ENCODE measurements around the gene C1orf174. TPM values are rescaled to one million over a fixed set of nuclear protein-coding genes. Genes with fewer than 3 reads are reported as not detected.

Gene C1orf174
- total and polyA plus RNA-seq, 2 donors, result 19.3 to 23.1 TPM

GRCh38 chr1:3886106-3886670 lies 13.9 kb downstream of the C1orf174 start:
- H3K36me3 ChIP-seq (ENCODE audit: control insufficient read depth in 2 of 2, insufficient read depth in 2 of 2, low read length in 1 of 2), result peaks cover 33 to 53% of the 10 kb centered on the region in 2 donors
- H3K9me3 ChIP-seq (ENCODE audit: control insufficient read depth in 2 of 2, insufficient read depth in 1 of 2, low read length in 1 of 2), result no peaks in the 10 kb centered on the region
- H3K27me3 ChIP-seq (ENCODE audit: control insufficient read depth in 2 of 2, insufficient read depth in 1 of 2, low read length in 1 of 2), result no peaks in the 10 kb centered on the region
- H3K4me3 ChIP-seq (ENCODE audit: low read length in 2 of 2), result no peak overlapping the region
- H3K4me1 ChIP-seq (ENCODE audit: control insufficient read depth in 2 of 2, insufficient read depth in 2 of 2, low read length in 2 of 2), result peaks cover 0 to 1% of the 10 kb centered on the region in 2 donors
- no peak for DNase-seq (ENCODE audit: low read depth in 6 of 9, low spot score in 9 of 9)
- 98% methylated on average over 15 of the region's 15 CpGs for WGBS
- no peak overlapping the region for H3K27ac ChIP-seq (ENCODE audit: low read depth in 1 of 2, low read length in 1 of 2)

GRCh38 chr1:3885611-3886010 lies 14.5 kb downstream of the C1orf174 start:
- H3K27me3 ChIP-seq (ENCODE audit: control insufficient read depth in 2 of 2, insufficient read depth in 1 of 2, low read length in 1 of 2), result no peaks in the 10 kb centered on the region
- H3K27ac ChIP-seq (ENCODE audit: low read depth in 1 of 2, low read length in 1 of 2), result no peak overlapping the region
- H3K4me3 ChIP-seq (ENCODE audit: low read length in 2 of 2), result no peak overlapping the region
- H3K36me3 ChIP-seq (ENCODE audit: control insufficient read depth in 2 of 2, insufficient read depth in 2 of 2, low read length in 1 of 2), result peaks cover 27 to 50% of the 10 kb centered on the region in 2 donors
- no peak for DNase-seq (ENCODE audit: low read depth in 6 of 9, low spot score in 9 of 9)
- no peaks in the 10 kb centered on the region for H3K9me3 ChIP-seq (ENCODE audit: control insufficient read depth in 2 of 2, insufficient read depth in 1 of 2, low read length in 1 of 2)
- 98% methylated on average over 7 of the region's 7 CpGs for WGBS
- no peaks in the 10 kb centered on the region for H3K4me1 ChIP-seq (ENCODE audit: control insufficient read depth in 2 of 2, insufficient read depth in 2 of 2, low read length in 2 of 2)

GRCh38 chr1:3884966-3885365 lies 15.1 kb downstream of the C1orf174 start:
- WGBS, result 98% methylated on average over 13 of the region's 13 CpGs

GRCh38 chr1:3883194-3883925 lies 16.7 kb downstream of the C1orf174 start:
- peaks cover 0 to 5% of the 10 kb centered on the region in 2 donors for H3K9me3 ChIP-seq (ENCODE audit: control insufficient read depth in 2 of 2, insufficient read depth in 1 of 2, low read length in 1 of 2)
- H3K27me3 ChIP-seq (ENCODE audit: control insufficient read depth in 2 of 2, insufficient read depth in 1 of 2, low read length in 1 of 2), result no peaks in the 10 kb centered on the region
- no peak for DNase-seq (ENCODE audit: low read depth in 6 of 9, low spot score in 9 of 9)
- H3K4me1 ChIP-seq (ENCODE audit: control insufficient read depth in 2 of 2, insufficient read depth in 2 of 2, low read length in 2 of 2), result no peaks in the 10 kb centered on the region
- H3K36me3 ChIP-seq (ENCODE audit: control insufficient read depth in 2 of 2, insufficient read depth in 2 of 2, low read length in 1 of 2), result peaks cover 12 to 36% of the 10 kb centered on the region in 2 donors
- no peak overlapping the region for H3K27ac ChIP-seq (ENCODE audit: low read depth in 1 of 2, low read length in 1 of 2)
- no peak overlapping the region for H3K4me3 ChIP-seq (ENCODE audit: low read length in 2 of 2)
- WGBS, result 98% methylated on average over 18 of the region's 18 CpGs

More at GRCh38 chr1:3884966-3885365, 15.1 kb downstream of the C1orf174 start:
- Histone ChIP-seq H3K27me3 (ENCODE audit: control insufficient read depth in 2 of 2, insufficient read depth in 1 of 2, low read length in 1 of 2) (no peaks in the 10 kb centered on the region), H3K9me3 (ENCODE audit: control insufficient read depth in 2 of 2, insufficient read depth in 1 of 2, low read length in 1 of 2) (no peaks in the 10 kb centered on the region), H3K4me1 (ENCODE audit: control insufficient read depth in 2 of 2, insufficient read depth in 2 of 2, low read length in 2 of 2) (no peaks in the 10 kb centered on the region), H3K27ac (ENCODE audit: low read depth in 1 of 2, low read length in 1 of 2) (no peak overlapping the region), H3K4me3 (ENCODE audit: low read length in 2 of 2) (no peak overlapping the region), H3K36me3 (ENCODE audit: control insufficient read depth in 2 of 2, insufficient read depth in 2 of 2, low read length in 1 of 2) (peaks cover 21 to 44% of the 10 kb centered on the region in 2 donors)
- no peak for DNase-seq (ENCODE audit: low read depth in 6 of 9, low spot score in 9 of 9)

GRCh38 chr1:3881193-3881480 lies 18.9 kb downstream of the C1orf174 start:
- no peak for DNase-seq (ENCODE audit: low read depth in 6 of 9, low spot score in 9 of 9)
- WGBS, result 67% methylated on average over 5 of the region's 5 CpGs
- Histone ChIP-seq H3K4me3 (ENCODE audit: low read length in 2 of 2) (no peak overlapping the region), H3K27ac (ENCODE audit: low read depth in 1 of 2, low read length in 1 of 2) (no peak overlapping the region), H3K9me3 (ENCODE audit: control insufficient read depth in 2 of 2, insufficient read depth in 1 of 2, low read length in 1 of 2) (peaks cover 0 to 5% of the 10 kb centered on the region in 2 donors), H3K4me1 (ENCODE audit: control insufficient read depth in 2 of 2, insufficient read depth in 2 of 2, low read length in 2 of 2) (no peaks in the 10 kb centered on the region), H3K36me3 (ENCODE audit: control insufficient read depth in 2 of 2, insufficient read depth in 2 of 2, low read length in 1 of 2) (peaks cover 0 to 26% of the 10 kb centered on the region in 2 donors), H3K27me3 (ENCODE audit: control insufficient read depth in 2 of 2, insufficient read depth in 1 of 2, low read length in 1 of 2) (no peaks in the 10 kb centered on the region)

GRCh38 chr1:3880429-3881192 lies 19.5 kb downstream of the C1orf174 start:
- WGBS, result 83% methylated on average over 20 of the region's 20 CpGs
- H3K27me3 ChIP-seq (ENCODE audit: control insufficient read depth in 2 of 2, insufficient read depth in 1 of 2, low read length in 1 of 2), result no peaks in the 10 kb centered on the region
- no peak overlapping the region for H3K4me3 ChIP-seq (ENCODE audit: low read length in 2 of 2)
- no peaks in the 10 kb centered on the region for H3K4me1 ChIP-seq (ENCODE audit: control insufficient read depth in 2 of 2, insufficient read depth in 2 of 2, low read length in 2 of 2)
- no peak for DNase-seq (ENCODE audit: low read depth in 6 of 9, low spot score in 9 of 9)
- no peak overlapping the region for H3K27ac ChIP-seq (ENCODE audit: low read depth in 1 of 2, low read length in 1 of 2)
- H3K9me3 ChIP-seq (ENCODE audit: control insufficient read depth in 2 of 2, insufficient read depth in 1 of 2, low read length in 1 of 2), result peaks cover 0 to 5% of the 10 kb centered on the region in 2 donors
- peaks cover 0 to 20% of the 10 kb centered on the region in 2 donors for H3K36me3 ChIP-seq (ENCODE audit: control insufficient read depth in 2 of 2, insufficient read depth in 2 of 2, low read length in 1 of 2)

- no peak overlapping the region for H3K27ac ChIP-seq (ENCODE audit: low read depth in 1 of 2, low read length in 1 of 2)
- no peak for DNase-seq (ENCODE audit: low read depth in 6 of 9, low spot score in 9 of 9)
- no peak overlapping the region for H3K4me3 ChIP-seq (ENCODE audit: low read length in 2 of 2)
- H3K36me3 ChIP-seq (ENCODE audit: control insufficient read depth in 2 of 2, insufficient read depth in 2 of 2, low read length in 1 of 2), result peaks cover 0 to 16% of the 10 kb centered on the region in 2 donors
- 84% methylated on average over 9 of the region's 9 CpGs for WGBS
- no peaks in the 10 kb centered on the region for H3K4me1 ChIP-seq (ENCODE audit: control insufficient read depth in 2 of 2, insufficient read depth in 2 of 2, low read length in 2 of 2)
- H3K9me3 ChIP-seq (ENCODE audit: control insufficient read depth in 2 of 2, insufficient read depth in 1 of 2, low read length in 1 of 2), result peaks cover 0 to 5% of the 10 kb centered on the region in 2 donors
- no peaks in the 10 kb centered on the region for H3K27me3 ChIP-seq (ENCODE audit: control insufficient read depth in 2 of 2, insufficient read depth in 1 of 2, low read length in 1 of 2)
These were observed 20.2 kb downstream of the C1orf174 start for GRCh38 chr1:3879787-3880428.

- Histone ChIP-seq H3K27ac (ENCODE audit: low read depth in 1 of 2, low read length in 1 of 2) (no peak overlapping the region), H3K4me1 (ENCODE audit: control insufficient read depth in 2 of 2, insufficient read depth in 2 of 2, low read length in 2 of 2) (no peaks in the 10 kb centered on the region), H3K27me3 (ENCODE audit: control insufficient read depth in 2 of 2, insufficient read depth in 1 of 2, low read length in 1 of 2) (no peaks in the 10 kb centered on the region), H3K9me3 (ENCODE audit: control insufficient read depth in 2 of 2, insufficient read depth in 1 of 2, low read length in 1 of 2) (peaks cover 0 to 5% of the 10 kb centered on the region in 2 donors), H3K36me3 (ENCODE audit: control insufficient read depth in 2 of 2, insufficient read depth in 2 of 2, low read length in 1 of 2) (peaks cover 0 to 18% of the 10 kb centered on the region in 2 donors), H3K4me3 (ENCODE audit: low read length in 2 of 2) (no peak overlapping the region)
- no peak for DNase-seq (ENCODE audit: low read depth in 6 of 9, low spot score in 9 of 9)
- WGBS, result 97% methylated on average over 7 of the region's 7 CpGs
These were observed 21.0 kb downstream of the C1orf174 start for GRCh38 chr1:3879099-3879498.

GRCh38 chr1:3876716-3877115 lies 23.4 kb downstream of the C1orf174 start:
- WGBS, result 96% methylated on average over 16 of the region's 16 CpGs
- no peak overlapping the region for H3K4me3 ChIP-seq (ENCODE audit: low read length in 2 of 2)
- DNase-seq (ENCODE audit: low read depth in 6 of 9, low spot score in 9 of 9), result no peak
- no peaks in the 10 kb centered on the region for H3K27me3 ChIP-seq (ENCODE audit: control insufficient read depth in 2 of 2, insufficient read depth in 1 of 2, low read length in 1 of 2)
- peaks cover 0 to 5% of the 10 kb centered on the region in 2 donors for H3K9me3 ChIP-seq (ENCODE audit: control insufficient read depth in 2 of 2, insufficient read depth in 1 of 2, low read length in 1 of 2)
- no peaks in the 10 kb centered on the region for H3K4me1 ChIP-seq (ENCODE audit: control insufficient read depth in 2 of 2, insufficient read depth in 2 of 2, low read length in 2 of 2)
- H3K27ac ChIP-seq (ENCODE audit: low read depth in 1 of 2, low read length in 1 of 2), result no peak overlapping the region
- H3K36me3 ChIP-seq (ENCODE audit: control insufficient read depth in 2 of 2, insufficient read depth in 2 of 2, low read length in 1 of 2), result peaks cover 0 to 27% of the 10 kb centered on the region in 2 donors

Measured in thymus (tissue), 11 donors.